GM19193 (cell line): Measurements from ENCODE around the gene ATRNL1.

Experiments used
- POLR2A ChIP-seq: IDR thresholded peaks from 4 replicates; pipeline ENCODE4 v1.6.1; 2011; ENCODE audit not compliant: insufficient read depth, insufficient read length; ENCODE audit errors: extremely low read depth

ATRNL1 gene

DNA sequence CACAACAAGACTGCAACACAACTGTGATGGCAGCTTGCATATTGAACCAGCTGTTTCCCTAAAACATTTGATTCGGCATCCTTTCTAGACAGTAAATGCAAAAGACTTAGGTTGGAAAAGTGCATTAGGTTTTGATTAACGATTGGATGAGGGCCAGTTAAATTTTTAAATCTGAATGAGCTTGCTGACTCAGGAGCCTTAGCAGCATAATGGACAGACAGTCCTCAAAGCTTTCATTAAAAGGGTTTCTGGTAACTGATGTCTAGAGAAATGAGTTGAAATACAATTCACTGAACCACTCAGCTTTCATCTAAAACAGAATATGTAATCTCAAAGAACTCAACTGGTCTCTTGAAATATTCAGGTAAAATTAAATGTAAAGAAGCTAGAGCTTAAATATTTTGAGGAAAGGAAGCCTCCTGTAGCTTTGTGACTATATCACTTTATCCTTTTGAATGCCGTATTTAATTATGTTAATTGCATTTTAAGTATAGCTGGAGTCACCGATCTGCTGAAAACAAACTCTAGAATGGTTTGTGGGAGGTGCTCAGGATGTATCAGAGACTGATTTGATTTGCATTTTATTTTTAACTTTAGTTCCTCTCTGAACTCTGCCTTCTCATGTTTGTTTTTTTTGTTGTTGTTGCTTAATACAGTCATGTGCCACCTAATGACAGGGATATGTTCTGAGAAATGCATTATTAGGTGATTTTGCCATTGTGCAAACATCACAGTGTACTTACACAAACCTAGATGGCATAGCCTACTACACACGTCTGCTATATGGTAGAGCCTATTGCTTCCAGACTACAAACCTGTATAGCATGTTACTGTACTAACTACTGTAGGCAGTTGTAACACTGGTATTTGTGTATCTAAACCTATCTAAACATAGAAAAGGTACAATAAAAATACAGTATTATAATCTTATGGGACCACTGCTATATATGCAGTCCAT, 29.2 kb upstream of the ATRNL1 start:
- TF ChIP-seq POLR2A = no peak

DNA sequence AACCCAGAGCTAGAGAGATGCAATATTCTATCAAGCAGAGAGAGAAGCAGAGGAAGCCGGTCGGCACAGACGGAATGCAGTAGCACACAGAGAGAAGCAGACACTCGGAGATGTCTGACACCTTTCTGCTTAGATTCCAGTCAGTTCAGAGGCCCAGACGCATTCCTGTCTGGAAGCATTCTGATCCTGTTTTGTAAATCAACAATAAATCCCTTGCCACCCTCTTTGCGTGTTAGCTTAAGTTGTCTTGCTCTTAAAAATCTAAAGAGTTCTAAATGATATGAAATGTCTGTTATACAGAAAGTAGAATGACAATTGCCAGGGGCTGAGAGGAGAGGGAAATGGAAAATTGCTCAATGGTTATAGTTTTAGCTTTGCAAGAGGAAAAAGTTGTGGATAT, 27.4 kb upstream of the ATRNL1 start:
- no peak for TF ChIP-seq POLR2A

DNA sequence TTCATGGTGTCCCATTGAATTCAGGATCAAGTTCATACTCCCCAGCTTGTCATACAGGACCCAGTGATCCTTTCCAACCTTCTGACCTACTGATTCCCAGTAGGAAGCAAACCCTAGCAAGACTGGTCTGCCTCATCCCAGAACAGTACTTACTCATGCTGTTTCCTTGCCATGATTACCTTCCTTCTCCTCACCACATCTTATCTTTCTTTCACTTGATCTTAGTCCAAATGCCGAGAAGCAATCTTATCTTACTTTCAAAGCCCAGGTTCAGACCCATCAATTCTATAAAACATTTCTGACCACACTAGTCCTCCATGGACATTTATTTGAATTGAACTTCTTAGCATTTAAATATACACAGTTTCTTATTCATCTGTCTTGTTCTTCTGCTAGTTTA, 26.6 kb upstream of the ATRNL1 start:
- no peak for TF ChIP-seq POLR2A

DNA sequence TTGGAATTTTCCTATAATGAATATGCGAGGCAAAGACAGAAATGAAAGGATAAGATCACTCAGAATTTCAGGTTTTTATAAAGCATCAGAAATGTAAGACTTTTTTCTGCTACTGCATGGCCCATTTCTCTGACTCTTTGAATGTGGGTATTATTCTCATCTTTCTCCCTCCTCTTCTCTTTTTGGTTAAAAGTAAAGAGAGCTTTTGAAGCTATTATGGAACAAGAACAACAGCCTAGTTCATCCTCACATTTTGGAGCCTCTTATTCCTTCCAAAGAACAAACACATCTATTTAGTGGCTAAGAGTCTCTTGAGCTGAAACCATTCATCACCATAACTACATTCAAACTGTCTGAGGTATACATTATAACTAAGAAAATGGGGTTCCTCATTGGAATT, 19.4 kb upstream of the ATRNL1 start:
- no peak for TF ChIP-seq POLR2A

DNA sequence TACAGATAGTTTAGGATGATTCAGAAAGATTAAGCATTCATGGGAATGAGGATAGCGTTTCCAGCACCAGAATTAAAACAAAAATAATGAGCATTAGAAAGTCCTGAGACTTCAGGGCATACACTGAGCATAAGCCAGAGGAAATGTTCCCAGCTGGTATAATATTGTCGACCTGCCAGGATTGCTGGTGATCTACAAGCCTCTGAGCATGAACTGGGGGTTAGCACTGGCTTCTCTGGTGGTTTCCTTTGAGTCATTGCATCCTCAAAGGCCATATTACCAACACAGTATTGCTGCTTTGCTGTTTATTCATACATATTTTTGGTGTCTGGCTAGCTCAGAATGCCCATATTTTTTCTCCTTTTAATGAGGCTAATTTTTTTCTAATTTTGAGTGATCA, 10.7 kb upstream of the ATRNL1 start:
- TF ChIP-seq POLR2A = no peak

DNA sequence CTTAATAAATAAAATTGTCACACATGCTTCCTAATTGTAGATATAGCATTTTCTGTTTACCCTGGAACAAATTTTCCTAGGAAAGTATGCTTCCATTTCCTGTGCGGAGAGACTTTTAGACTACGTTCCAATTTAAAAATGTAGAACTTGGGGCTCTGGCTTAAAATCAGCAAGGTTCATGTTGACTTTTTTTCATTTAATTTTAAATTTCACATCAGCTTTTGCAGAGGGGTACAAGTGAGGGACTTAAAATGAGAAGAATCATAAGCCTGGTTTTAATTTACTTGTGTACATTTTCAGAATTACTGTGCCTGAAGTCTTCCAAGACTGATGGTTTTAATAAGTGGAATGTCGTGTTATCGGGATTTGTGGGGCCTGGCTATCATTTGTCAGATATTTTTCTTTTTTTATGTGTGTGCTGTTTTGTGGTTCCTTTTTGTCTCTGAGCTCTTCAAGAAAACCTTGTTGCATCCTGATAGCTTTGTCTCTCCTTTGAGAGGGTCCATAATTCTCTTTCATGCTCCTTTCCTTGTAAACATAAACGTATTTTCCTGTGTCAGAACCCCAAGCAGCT, 8.8 kb upstream of the ATRNL1 start:
- TF ChIP-seq POLR2A = no peak

DNA sequence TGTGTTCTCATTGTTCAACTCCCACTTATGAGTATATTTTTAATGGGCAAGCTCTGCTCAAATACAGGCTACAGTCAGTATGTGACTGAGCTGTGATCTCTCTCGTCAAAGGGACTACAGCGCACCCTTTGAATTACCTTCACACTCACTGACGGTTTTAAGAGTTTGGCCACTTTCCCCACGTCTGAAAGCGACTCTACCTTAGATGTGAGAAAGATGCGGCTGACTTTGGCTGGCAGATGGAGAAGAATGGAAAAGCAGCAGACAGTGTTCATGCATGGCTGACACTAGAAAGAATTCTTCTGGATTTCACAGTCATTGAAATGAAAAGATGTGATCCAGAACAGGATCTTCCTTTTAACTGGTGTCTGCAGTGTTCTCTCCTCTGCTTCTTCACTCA, 2.0 kb upstream of the ATRNL1 start:
- no peak for TF ChIP-seq POLR2A

DNA sequence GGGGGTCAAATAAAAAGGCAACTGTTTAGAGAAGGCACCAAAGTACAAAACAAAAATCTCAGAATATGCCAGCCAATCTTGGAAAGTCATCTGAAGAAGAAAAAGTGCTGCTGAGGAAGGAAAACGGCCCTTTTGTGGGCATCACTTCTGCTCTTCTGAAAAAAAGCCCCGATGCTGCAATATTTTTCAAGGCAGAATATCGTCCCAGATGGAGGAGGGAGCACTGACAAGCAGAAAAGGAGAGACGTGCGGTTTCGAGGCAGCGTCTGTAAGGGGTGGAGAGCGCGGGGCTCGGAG, 959 bp upstream of the ATRNL1 start:
- TF ChIP-seq POLR2A = no peak

DNA sequence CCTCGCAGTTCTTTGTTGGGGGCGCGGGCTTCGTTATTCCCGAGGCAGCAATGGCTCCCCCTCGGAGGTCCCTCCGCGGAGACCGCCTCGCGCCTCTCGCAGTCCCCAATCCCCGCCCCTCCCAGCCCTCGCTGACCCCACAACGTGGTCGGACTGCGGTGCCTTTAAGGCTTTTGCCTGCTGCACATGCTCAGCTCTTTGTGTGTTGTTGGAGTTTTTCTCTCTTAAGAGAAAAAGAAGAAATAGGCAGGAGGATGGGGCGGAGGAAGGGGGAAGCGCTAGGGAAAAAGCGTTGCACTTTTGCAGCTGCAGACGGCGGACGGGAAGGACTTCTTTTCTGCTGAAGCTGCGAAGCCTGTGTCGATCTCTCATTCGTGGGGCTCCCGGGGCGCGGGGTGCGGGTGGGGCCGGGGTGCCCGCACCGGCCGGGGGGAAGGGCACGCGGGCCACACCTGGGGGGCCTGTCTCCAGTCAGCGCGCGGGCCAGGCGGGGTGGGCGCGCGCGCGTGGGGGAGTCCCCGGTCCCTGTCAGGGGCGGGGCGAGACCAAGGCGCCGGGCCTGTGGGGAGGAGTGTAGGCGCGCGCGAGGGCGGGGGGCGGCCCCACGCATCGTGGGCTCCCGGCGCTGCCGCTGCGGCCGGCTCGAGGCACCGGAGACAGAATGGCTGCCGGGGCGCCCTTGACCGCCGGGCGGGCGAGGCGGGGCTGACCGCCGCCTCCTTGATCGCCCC, 445 bp upstream of the ATRNL1 start:
- TF ChIP-seq POLR2A = no peak

DNA sequence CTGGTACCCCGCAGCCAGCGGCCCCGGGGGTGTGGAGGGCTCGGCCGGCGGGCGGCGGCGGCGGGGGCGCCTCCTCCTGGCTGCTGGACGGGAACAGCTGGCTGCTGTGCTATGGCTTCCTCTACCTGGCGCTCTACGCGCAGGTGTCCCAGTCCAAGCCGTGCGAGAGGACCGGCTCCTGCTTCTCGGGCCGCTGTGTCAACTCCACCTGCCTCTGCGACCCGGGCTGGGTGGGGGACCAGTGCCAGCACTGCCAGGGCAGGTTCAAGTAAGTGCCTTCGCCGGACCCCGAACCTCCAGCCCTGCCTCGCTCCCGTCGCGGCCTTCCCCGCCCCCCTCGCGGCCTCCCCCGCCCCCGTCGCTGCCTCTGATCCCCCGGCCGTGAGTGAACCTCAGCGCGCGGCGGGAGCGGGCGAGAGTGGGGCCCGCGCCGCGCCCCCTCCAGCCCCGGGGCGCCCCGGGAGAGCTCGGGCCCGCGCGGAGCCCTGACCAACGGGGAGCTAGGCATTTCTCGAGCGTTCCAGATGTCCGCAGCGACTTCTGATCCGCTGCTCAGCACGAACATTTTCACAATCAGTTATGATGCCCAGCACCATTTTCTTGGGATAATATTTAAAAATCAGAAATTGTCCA, 727 bp downstream of the ATRNL1 start:
- no peak for TF ChIP-seq POLR2A

DNA sequence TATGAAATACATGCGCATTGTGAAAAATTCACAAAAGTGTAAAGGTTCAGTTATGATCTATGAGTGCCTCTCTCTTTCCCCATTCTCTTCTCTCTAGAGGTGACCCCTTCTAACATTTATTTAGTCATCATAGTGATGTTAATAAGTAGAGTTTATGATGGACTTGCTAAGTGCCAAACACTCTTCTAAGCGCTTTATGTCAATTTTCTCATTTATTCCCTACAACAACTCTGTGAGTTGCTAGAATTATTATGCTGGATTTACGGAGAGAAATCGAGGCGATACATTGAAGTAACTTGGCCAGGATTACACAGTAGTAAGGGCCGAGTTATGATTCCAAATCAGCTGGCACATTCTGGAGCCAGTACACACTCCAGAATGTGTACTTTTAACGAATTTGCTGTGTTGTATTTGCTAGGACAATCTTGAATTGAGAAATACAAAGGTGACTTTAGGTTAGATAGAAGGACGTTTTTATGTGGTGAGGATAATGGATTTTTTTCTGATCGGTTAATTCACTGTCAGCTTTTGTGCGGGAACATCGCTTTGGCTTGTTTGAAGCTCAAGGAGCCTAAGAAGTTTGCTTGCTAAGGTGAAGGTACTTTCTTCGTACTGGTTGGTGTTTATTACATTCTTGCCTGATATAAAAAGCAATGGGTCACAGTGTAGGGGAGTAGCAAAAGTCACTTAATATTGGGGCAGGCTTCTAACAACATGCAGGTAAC, 1.4 kb downstream of the ATRNL1 start:
- no peak for TF ChIP-seq POLR2A

DNA sequence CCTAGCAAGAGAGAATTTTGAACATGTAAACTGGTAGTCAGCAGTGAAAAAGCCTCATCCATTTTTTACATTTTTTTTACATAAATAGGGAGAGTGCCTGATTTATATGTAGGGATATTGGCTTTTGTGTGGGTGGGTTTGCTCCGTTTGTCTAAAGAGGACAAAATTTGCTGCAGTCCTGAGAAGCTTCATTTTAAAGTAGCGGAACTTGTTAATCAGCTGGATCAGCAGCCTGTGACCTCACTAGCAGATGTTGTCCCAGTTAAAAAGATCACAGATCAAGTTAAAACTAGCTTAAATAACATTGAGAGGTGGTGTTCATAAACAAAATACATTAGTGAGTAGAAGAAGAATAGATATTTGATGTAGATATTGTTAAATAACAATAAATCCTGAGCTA, 2.6 kb downstream of the ATRNL1 start:
- TF ChIP-seq POLR2A = no peak

DNA sequence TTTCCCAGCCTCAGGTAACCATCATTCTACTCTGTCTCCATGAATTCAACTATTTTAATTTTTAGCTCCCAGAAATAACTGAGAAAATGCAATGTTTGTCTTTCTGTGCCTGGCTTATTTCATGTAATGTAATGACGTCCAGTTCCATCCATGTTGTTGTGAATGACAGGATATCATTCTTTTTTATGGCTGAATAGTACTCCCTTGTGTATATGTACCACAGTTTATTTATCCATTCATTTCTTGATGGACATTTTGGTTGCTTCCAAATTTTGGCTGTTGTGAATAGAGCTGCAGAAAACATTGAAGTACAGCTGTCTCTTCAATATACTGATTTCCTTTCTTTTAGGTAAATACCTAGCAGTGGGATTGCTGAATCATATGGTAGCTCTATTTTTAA, 10.5 kb downstream of the ATRNL1 start:
- no peak for TF ChIP-seq POLR2A

DNA sequence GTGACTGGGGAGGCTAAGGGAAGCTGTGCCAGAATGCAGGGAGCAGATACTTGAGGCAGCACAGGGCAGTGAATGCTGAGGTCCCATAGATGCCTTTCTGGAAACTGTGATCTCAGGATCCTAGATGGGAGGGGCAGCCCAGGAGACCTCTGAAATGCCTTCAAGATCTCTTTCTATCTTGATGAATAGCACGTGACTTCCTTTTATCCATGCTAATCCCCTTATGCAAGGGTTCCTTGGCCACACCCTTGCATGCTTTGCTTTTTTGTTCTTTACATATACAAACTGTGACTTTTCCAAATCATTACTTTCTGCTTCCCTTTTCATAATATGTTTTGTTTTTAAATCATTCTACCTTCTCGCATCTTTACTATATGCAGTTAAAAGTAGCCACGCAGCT, 14.7 kb downstream of the ATRNL1 start:
- TF ChIP-seq POLR2A = no peak

DNA sequence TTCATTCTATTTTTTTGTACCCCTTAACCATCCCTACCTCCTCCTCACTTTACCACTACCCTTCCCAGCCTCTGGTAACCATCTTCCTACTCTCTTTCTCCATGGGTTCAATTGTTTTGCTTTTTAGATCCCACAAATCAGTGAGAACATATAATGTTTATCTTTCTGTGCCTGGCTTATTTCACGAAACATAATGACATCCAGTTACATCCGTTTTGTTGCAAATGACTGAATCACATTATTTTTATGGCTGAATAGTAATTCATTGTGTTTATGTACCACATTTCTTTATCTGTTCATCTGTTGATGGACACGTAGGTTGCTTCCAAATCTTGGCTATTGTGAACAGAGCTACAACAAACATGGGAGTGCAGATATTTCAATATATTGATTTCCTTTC, 24.1 kb downstream of the ATRNL1 start:
- TF ChIP-seq POLR2A = no peak

DNA sequence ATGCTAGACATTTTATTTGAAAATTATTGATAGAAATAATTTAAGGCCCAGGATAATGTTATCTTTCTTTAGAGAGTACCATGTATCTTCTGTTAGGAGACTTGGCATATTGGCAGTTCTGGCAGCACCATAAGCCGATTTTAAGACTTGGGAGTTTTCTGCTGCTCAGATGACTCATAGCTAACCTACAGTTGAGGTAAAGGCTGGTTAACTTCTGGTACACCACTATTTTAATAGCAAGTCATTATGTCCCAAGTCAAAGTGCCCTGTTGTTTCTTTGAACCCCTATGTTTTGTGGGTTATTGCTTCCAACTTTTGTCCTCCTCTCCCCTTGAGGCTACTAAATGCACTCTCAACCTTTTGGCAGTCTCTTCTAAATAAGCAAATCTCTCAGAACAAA, 25.2 kb downstream of the ATRNL1 start:
- TF ChIP-seq POLR2A = no peak

DNA sequence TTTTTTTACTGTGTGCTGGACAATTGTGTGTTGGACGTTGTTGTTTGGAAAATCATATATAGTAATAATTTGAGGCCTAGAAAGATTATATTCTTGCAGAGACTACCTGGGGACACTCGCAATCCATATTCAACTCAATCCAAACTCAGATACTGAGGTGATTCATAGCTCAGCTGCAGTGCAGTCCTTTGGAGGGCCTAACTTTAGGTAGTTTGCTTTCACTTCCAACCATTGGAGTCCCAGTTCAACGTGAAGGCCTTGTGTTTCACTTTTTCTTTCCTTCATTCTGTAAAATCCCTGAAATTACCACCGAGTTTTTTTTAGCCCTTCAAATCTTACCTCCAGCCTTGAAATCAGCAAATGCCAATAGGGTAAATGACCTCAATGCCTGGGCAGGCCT, 32.3 kb downstream of the ATRNL1 start:
- TF ChIP-seq POLR2A = no peak
